GM19463 (cell line): ENCODE results near the gene TMEM115.
A peak's percentile ranks its signal among the peaks of the same experiment; 100 is the strongest.

Experiments
- ATAC-seq: cut with Tn5 transposase; IDR thresholded peaks from one replicate; pipeline ENCODE4 v1.9.1; 2021; ENCODE audit warnings: mild to moderate bottlenecking, moderate library complexity; ENCODE audit not compliant: unreplicated experiment

The TMEM115 gene

GRCh38 chr3:50378757-50379156, 19.4 kb upstream of the TMEM115 start:
- no peak for ATAC-seq

DNA sequence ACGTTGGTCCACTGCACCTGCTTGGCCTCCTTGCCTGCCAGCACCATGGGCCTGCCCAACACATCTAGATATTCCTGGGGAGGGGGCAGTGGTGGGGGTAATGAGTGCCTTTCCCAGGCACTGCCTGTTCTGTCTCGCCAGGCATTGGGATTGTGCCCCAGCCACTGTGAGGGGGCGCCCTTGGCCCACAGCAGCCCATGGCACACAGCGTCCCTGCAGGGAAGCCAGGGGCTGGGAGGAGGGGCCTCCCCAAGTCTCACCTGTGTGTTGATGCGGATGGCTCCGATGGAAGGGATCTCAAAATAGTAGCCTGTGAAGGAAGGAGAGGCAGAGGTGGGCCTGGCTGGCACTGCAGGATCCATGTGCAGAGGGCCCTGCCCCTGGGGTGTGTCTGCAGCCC, 18.7 kb upstream of the TMEM115 start:
- ATAC-seq = no peak

- no peak for ATAC-seq
These were observed 16.1 kb upstream of the TMEM115 start for GRCh38 chr3:50375258-50375931.

DNA sequence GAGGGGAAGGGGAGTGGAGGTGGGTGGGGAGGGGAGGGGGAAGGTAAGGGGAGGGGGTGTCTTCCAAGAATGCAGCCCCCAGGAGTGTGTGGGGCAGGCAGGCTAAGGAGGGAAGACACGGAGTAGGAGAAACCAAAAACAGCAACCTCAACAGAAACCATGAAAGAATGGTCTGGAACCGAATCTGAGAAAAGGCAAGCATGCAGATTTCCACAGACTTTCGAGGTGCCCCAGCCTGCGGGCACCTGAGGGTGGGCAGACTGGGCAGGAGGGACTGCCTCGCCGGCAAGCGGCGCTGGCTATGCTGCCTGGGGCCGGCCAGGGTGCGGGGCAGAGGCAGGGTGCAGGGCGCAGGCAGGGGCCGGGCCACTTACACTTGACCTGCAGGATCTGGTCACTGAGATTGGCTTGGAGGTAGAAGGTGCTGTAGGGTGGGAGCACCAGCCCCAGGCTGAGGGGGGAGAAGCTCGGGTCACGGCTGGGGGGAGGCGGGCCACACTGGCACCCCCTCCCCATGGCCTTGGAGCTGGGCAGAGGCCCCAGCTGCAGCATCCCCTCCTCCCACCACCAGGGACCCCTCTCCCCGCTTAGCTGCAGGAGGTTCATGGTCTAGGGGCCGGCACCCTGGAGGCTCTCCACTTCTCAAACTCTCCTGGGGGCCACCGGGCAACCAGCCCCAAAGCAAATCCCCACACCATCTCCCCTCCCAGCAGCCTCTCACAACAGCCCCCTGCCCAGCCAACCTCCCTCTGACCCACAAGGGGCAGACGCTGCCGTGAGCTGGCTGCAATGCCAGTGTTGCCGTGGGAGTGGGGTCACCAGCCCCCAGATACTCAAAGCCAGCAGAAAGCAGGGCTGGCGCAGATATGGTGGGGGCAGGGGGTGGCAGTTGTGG, 15.3 kb upstream of the TMEM115 start:
- ATAC-seq = no peak

GRCh38 chr3:50373146-50374051, 14.1 kb upstream of the TMEM115 start:
- no peak for ATAC-seq

DNA sequence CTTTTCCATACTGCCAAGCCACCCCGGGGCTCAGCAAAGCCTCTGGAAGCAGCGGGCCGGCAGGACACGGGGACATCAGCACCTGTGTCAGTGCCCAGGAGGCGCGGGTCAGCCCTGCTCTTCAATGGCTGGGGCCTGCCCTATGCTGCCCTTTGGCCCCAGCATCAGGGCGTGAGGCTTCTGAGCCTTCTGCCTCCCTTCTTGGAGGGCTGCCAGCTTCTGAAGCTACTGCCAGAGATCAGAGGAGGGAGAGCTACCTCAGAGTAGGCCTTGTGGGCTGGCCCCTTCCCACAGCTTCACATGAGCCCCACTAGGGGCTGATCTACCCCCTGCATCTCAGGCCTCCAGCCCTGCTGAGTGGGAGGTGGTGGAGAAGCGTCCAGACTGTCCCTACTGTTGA, 13.0 kb upstream of the TMEM115 start:
- no peak for ATAC-seq

GRCh38 chr3:50371133-50371685, 11.9 kb upstream of the TMEM115 start:
- no peak for ATAC-seq

DNA sequence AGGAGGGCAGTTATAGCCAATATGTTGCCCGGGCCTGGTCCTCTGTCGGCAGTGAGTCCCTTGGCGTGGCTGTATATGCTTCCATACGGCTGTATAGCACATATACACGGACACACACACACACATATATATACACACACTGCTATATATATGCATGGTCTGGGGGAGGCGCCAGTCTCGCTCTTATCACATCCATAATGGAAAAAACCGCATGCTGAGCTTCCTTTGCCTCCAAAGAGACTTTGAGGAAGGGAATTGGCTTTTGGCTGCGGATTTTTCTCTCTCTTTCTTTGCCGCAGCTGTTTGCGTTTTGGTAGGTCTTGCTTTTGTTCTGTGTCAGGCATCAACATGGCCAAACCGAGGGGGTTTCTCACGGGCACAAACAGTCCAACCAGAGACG, 11.3 kb upstream of the TMEM115 start:
- ATAC-seq = no peak

- ATAC-seq = no peak
These were observed 9.8 kb upstream of the TMEM115 start for GRCh38 chr3:50369012-50369670.

- ATAC-seq = no peak
These were observed 6.5 kb upstream of the TMEM115 start for GRCh38 chr3:50365842-50366220.

GRCh38 chr3:50365080-50365841, 5.9 kb upstream of the TMEM115 start:
- peak; percentile 89 for ATAC-seq

DNA sequence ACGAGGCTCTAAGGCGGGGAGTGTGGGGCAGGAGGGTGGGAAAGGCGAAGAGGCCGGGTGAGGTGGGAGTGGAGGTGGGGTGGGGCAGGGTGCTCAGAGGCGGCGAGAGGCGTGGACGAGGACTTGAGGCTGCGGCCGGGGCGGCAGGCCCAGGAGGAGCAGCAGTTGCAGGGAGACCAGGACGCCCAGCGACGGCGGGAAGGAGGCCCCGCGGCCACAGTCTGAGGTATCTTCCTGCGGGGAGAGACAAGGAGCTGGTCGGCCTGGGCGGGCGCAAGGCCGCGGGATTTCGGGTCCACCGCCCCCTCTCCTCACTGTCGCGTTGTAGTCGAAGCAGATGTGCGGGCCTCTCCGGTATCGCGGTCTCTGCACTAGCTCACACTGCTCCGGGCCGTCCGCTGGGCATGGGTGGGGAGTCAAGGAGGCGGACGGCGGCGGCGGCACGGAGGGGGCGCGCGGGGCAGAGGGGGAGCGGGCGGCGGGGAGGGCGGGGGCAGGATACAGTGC, 5.3 kb upstream of the TMEM115 start:
- no peak for ATAC-seq

DNA sequence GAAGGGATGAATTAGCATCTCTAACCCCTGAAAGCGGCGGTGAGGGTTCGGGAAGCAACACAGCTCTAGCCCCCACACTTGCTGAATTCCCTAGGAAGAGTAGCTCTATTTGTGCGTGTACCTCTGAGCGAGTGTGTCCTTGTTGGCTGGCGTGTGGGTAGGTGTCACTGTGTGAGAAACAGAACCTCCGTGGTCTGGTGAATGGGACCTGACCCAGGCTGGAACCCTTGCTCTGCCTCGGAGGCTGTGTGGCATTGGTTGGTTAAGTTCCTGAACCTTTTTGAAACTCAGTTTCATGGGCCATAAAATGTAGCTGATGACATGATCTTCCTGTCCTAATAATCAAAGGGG, 414 bp upstream of the TMEM115 start:
- no peak for ATAC-seq

GRCh38 chr3:50358355-50358910, 888 bp downstream of the TMEM115 start:
- ATAC-seq = no peak

GRCh38 chr3:50357481-50357880, 1.8 kb downstream of the TMEM115 start:
- no peak for ATAC-seq

DNA sequence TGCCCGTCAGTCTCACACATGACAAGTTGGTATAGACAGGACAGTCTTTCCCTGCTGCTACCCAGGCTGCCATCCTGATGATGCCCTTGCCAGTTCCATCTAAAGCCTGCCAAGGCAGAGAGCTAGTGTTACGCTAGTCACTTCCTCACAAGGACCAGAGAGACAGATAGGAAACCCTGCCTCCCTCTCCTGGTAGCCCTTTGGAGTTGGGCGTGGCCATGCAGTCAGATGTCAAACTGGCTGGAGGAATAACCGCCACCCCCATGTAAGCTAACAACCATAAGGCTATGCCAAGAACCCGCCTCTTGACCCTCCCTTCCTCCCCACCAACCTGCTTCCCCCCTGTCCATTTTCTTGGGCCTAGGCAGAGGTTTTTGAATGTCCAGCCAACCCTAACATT, 2.8 kb downstream of the TMEM115 start:
- no peak for ATAC-seq

GRCh38 chr3:50355829-50356552, 3.3 kb downstream of the TMEM115 start:
- no peak for ATAC-seq

GRCh38 chr3:50354850-50355249, 4.5 kb downstream of the TMEM115 start:
- no peak for ATAC-seq
